HG03175 (cell line): ENCODE results near the gene CRP.
"Not testable (repeated sequence)": the region's sequence is repeated elsewhere in the genome, so short reads cannot be mapped to it uniquely, and the experiment has no call there.

Experiments
- ATAC-seq: cut with Tn5 transposase; IDR thresholded peaks from one replicate; pipeline ENCODE4 v1.9.1; 2021; ENCODE audit warnings: mild to moderate bottlenecking, moderate library complexity; ENCODE audit not compliant: unreplicated experiment

The CRP gene

GRCh38 chr1:159700312-159700711 lies 14.1 kb downstream of the CRP start:
- no peak for ATAC-seq

- ATAC-seq = no peak
Measured at GRCh38 chr1:159699653-159700052, 14.7 kb downstream of the CRP start.

GRCh38 chr1:159699246-159699645 lies 15.1 kb downstream of the CRP start:
- ATAC-seq = no peak

- ATAC-seq = no peak
Measured at GRCh38 chr1:159687511-159687910, 26.9 kb downstream of the CRP start.

- ATAC-seq = no peak
Measured at GRCh38 chr1:159686599-159687299, 27.6 kb downstream of the CRP start.

GRCh38 chr1:159678939-159679338 lies 35.5 kb downstream of the CRP start:
- no peak for ATAC-seq

- ATAC-seq = no peak
Measured at GRCh38 chr1:159675046-159675445, 39.3 kb downstream of the CRP start.

GRCh38 chr1:159672390-159672789 lies 42.0 kb downstream of the CRP start:
- not testable (repeated sequence) for ATAC-seq

GRCh38 chr1:159669338-159669737 lies 45.1 kb downstream of the CRP start:
- ATAC-seq = no peak

GRCh38 chr1:159668739-159669138 lies 45.6 kb downstream of the CRP start:
- no peak for ATAC-seq

- ATAC-seq = no peak
Measured at GRCh38 chr1:159664247-159664646, 50.1 kb downstream of the CRP start.

- ATAC-seq = no peak
Measured at GRCh38 chr1:159663552-159663951, 50.8 kb downstream of the CRP start.
